PC-3 (cell line): ENCODE results near the gene SPATA2. TPM values are rescaled to one million over a fixed set of nuclear protein-coding genes. Genes with fewer than 3 reads are reported as not detected.

Experiments
- ATAC-seq: fragments of 200-7000 bp; cut with Tn5 transposase; 2 replicates; pipeline ENCODE4 v1.9.1; 2020; ENCODE audit warnings: mild to moderate bottlenecking, moderate library complexity
- BruUV-seq: library from RNA; stranded (reverse); fragments of 400-500 nt; replicated peaks from 2 replicates; lab custom pipeline; 2021; lab: Mats Ljungman, UMichigan
- CTCF ChIA-PET: fragments of 300-600 bp; sonication (Branson Sonifier 250); formaldehyde crosslinking; loops from one replicate; lab custom pipeline; 2022; ENCODE audit warnings: antibody characterized with exemption; lab: Charles Lee
- POLR2A ChIA-PET: fragments of 300-600 bp; sonication (Branson Sonifier 250); formaldehyde crosslinking; loops from one replicate; lab custom pipeline; 2022; ENCODE audit warnings: antibody characterized with exemption; ENCODE audit not compliant: unreplicated experiment; lab: Charles Lee
- DNase-seq: peaks from one replicate; pipeline ENCODE4 v3.0.0-alpha.2; 2015
- H2AFZ ChIP-seq: fragments of 300-600 bp; sonication (generic); 2 replicates; pipeline ENCODE4 v1.6.0; 2016; ENCODE audit warnings: antibody characterized with exemption, low read length
- H3F3A ChIP-seq: fragments of 300-600 bp; sonication (generic); one replicate; pipeline ENCODE4 v1.6.0; 2017; ENCODE audit warnings: antibody characterized with exemption, low read length, control low read depth, mild to moderate bottlenecking; ENCODE audit not compliant: unreplicated experiment
- H3K27ac ChIP-seq: fragments of 300-600 bp; sonication (generic); 2 replicates; pipeline ENCODE4 v1.5.1; 2016; ENCODE audit warnings: mild to moderate bottlenecking, low read length
- H3K27me3 ChIP-seq: fragments of 300-600 bp; sonication (generic); 2 replicates; pipeline ENCODE4 v1.6.1; 2016; ENCODE audit warnings: low read length, mixed read lengths
- H3K36me3 ChIP-seq: fragments of 300-600 bp; sonication (generic); 2 replicates; pipeline ENCODE4 v1.6.1; 2016; ENCODE audit warnings: low read depth, mixed run types, low read length, mixed read lengths
- H3K4me1 ChIP-seq: fragments of 300-600 bp; sonication (generic); 2 replicates; pipeline ENCODE4 v1.5.1; 2016; ENCODE audit warnings: low read length; ENCODE audit not compliant: insufficient read depth
- H3K4me2 ChIP-seq: fragments of 300-600 bp; sonication (generic); 2 replicates; pipeline ENCODE4 v1.6.0; 2016; ENCODE audit warnings: low read length
- H3K4me3 ChIP-seq: fragments of 300-600 bp; sonication (generic); 2 replicates; pipeline ENCODE4 v1.5.1; 2016; ENCODE audit warnings: mild to moderate bottlenecking, low read length, mixed read lengths
- H3K79me2 ChIP-seq: fragments of 300-600 bp; sonication (generic); 2 replicates; pipeline ENCODE4 v1.6.1; 2017; ENCODE audit warnings: low read length, mixed read lengths
- H3K9ac ChIP-seq: fragments of 300-600 bp; sonication (generic); 2 replicates; pipeline ENCODE4 v1.6.0; 2016; ENCODE audit warnings: mild to moderate bottlenecking, low read length
- H3K9me2 ChIP-seq: fragments of 300-600 bp; sonication (generic); replicated peaks from 2 replicates; pipeline ENCODE4 v1.6.1; 2016; ENCODE audit warnings: mixed run types, low read length, mixed read lengths
- H3K9me3 ChIP-seq: fragments of 300-600 bp; sonication (generic); 2 replicates; pipeline ENCODE4 v1.6.1; 2016; ENCODE audit warnings: low read length, mixed read lengths
- H4K20me1 ChIP-seq: fragments of 300-600 bp; sonication (generic); 2 replicates; pipeline ENCODE4 v1.6.1; 2016; ENCODE audit warnings: low read length, mixed read lengths
- CTCF ChIP-seq: fragments of 300-600 bp; sonication (generic); conservative IDR thresholded peaks from 2 replicates; pipeline ENCODE4 v1.5.1; 2017; ENCODE audit warnings: antibody characterized with exemption, low read depth, mild to moderate bottlenecking, low read length
- EZH2 ChIP-seq: fragments of 300-600 bp; sonication (generic); IDR thresholded peaks from one replicate; pipeline ENCODE4 v1.6.1; 2017; ENCODE audit warnings: antibody characterized with exemption, mild to moderate bottlenecking, low read length; ENCODE audit not compliant: unreplicated experiment
- EZH2phosphoT487 ChIP-seq: fragments of 300-600 bp; sonication (generic); IDR thresholded peaks from 2 replicates; pipeline ENCODE4 v1.6.1; 2018; ENCODE audit warnings: mild to moderate bottlenecking, antibody characterized with exemption, low read length, borderline replicate concordance
- intact Hi-C: fragments of 100-400 bp; cut with micrococcal nuclease; formaldehyde crosslinking; loops from 2 replicates; pipeline ENCODE4 v1.9.0; 2023
- total RNA-seq: library from RNA; depleted of rRNA; stranded (reverse); fragments of >200 nt; gene quantifications from 2 replicates; pipeline ENCODE4 v1.2.3, GENCODE V29; 2014

The SPATA2 gene
- total RNA-seq, 1 experiment from 2014 or later, result 7.4 TPM

GRCh38 chr20:49883246-49883802 lies 32.0 kb downstream of the SPATA2 start:
- DNase-seq (no peak), ATAC-seq (no peak)
- no TSS peak for BruUV-seq
- Histone ChIP-seq H3K36me3 (0 out of 2 replicates have a peak, but pooled peaks cover 4% of the 10 kb centered on the region), H3K27ac (no peak overlapping the region), H3K4me1 (no peaks in the 10 kb centered on the region), H3K9me3 (no peaks in the 10 kb centered on the region), H3K9ac (no peak overlapping the region), H3K4me3 (no peak overlapping the region), H3F3A (no peaks in the 10 kb centered on the region), H4K20me1 (no peaks in the 10 kb centered on the region), H3K4me2 (no peak overlapping the region), H3K27me3 (no peaks in the 10 kb centered on the region), H2AFZ (no peak overlapping the region), H3K9me2 (no peaks in the 10 kb centered on the region), H3K79me2 (no peaks in the 10 kb centered on the region)
- intact Hi-C loops, result no loop called here
- ChIA-PET POLR2A (no interaction called here), CTCF (interaction anchor here (0.6 kb wide), 1 partner anchor 71 kb away, joined by 4 read pairs; the partner anchor contains the start of gene SLC9A8)
- TF ChIP-seq EZH2 (no peak), EZH2phosphoT487 (no peak)

- BruUV-seq, result no TSS peak
- intact Hi-C loops, result no loop called here
- Histone ChIP-seq H3K9me3 (no peaks in the 10 kb centered on the region), H3K9ac (no peak overlapping the region), H3K79me2 (no peaks in the 10 kb centered on the region), H3K4me2 (no peak overlapping the region), H3K27ac (no peak overlapping the region), H4K20me1 (no peaks in the 10 kb centered on the region), H2AFZ (no peak overlapping the region), H3K4me1 (peaks cover 4% of the 10 kb centered on the region; the same call in 1 of the 2 replicates), H3K4me3 (no peak overlapping the region), H3K36me3 (0 out of 2 replicates have a peak, but pooled peaks cover 4% of the 10 kb centered on the region), H3F3A (no peaks in the 10 kb centered on the region), H3K9me2 (no peaks in the 10 kb centered on the region), H3K27me3 (no peaks in the 10 kb centered on the region)
- POLR2A ChIA-PET, result no interaction called here
- TF ChIP-seq CTCF (no peak), EZH2 (no peak), EZH2phosphoT487 (no peak)
- no peak for DNase-seq
- CTCF ChIA-PET, result no interaction called here
- no peak for ATAC-seq
Observed at GRCh38 chr20:49882171-49882970, 33.0 kb downstream of the SPATA2 start.

GRCh38 chr20:49880724-49881445 lies 34.4 kb downstream of the SPATA2 start:
- Histone ChIP-seq H2AFZ (no peak overlapping the region), H3K27me3 (no peaks in the 10 kb centered on the region), H3K9ac (no peak overlapping the region), H3F3A (no peaks in the 10 kb centered on the region), H3K36me3 (0 out of 2 replicates have a peak, but pooled peaks cover 4% of the 10 kb centered on the region), H3K9me3 (no peaks in the 10 kb centered on the region), H3K4me3 (no peak overlapping the region), H3K9me2 (no peaks in the 10 kb centered on the region), H3K27ac (no peak overlapping the region), H3K4me1 (peaks cover 6% of the 10 kb centered on the region; the same call in 1 of the 2 replicates), H4K20me1 (no peaks in the 10 kb centered on the region), H3K79me2 (no peaks in the 10 kb centered on the region), H3K4me2 (no peak overlapping the region)
- DNase-seq (no peak), ATAC-seq (no peak)
- intact Hi-C loops, result no loop called here
- POLR2A ChIA-PET, result no interaction called here
- TF ChIP-seq EZH2phosphoT487 (no peak), CTCF (no peak), EZH2 (no peak)
- CTCF ChIA-PET, result interaction anchor here (0.9 kb wide), 1 partner anchor 339 kb away, joined by 3 read pairs; no protein-coding TSS in a partner anchor
- no TSS peak for BruUV-seq
